K562 (cell line): ENCODE measurements around the gene MND1. TPM values are rescaled to one million over a fixed set of nuclear protein-coding genes. Genes with fewer than 3 reads are reported as not detected.

Experiments
- CREM ChIP-seq: IDR thresholded peaks from 2 replicates; pipeline ENCODE4 v1.6.1; 2014; ENCODE audit warnings: antibody characterized with exemption, low read depth
- HNRNPLL ChIP-seq: fragments of 200-400 bp; formaldehyde crosslinking; IDR thresholded peaks from 2 replicates; pipeline ENCODE4 v1.6.1; 2017; ENCODE audit warnings: low read length, low read depth, mild to moderate bottlenecking; ENCODE audit not compliant: poor library complexity, severe bottlenecking
- NR2C2 ChIP-seq, 2 experiments: fragments of 200-800 bp in 1 of 2; sonication (Bioruptor generic) in 1 of 2; sonication (generic) in 1 of 2; formaldehyde crosslinking in 1 of 2; IDR thresholded peaks; 2 replicates each; pipeline versions ENCODE4 v1.6.1 to v1.8.0; 2016 to 2022; ENCODE audit warnings: mild to moderate bottlenecking in 1 of 2, missing compliant biosample characterization in 1 of 2, missing genetic modification characterization in 1 of 2, missing genetic modification reagents in 1 of 2
- POLR2AphosphoS2 ChIP-seq: IDR thresholded peaks from 2 replicates; pipeline ENCODE4 v1.6.1; 2012; ENCODE audit warnings: low read length, improper control_type of control experiment
- RBM17 ChIP-seq: fragments of 200-400 bp; formaldehyde crosslinking; IDR thresholded peaks from 2 replicates; pipeline ENCODE4 v1.6.1; 2017; ENCODE audit warnings: low read depth, mild to moderate bottlenecking, low read length, borderline replicate concordance
- SIN3A ChIP-seq, 2 experiments: fragments of 150-350 bp in 1 of 2; IDR thresholded peaks; 2 replicates each; pipeline ENCODE4 v1.6.1; 2011 to 2016; ENCODE audit warnings: borderline replicate concordance in 2 of 2, low read depth in 2 of 2, low read length in 2 of 2, mild to moderate bottlenecking in 2 of 2, moderate library complexity in 2 of 2; ENCODE audit not compliant: control insufficient read depth in 1 of 2
- SLC30A9 ChIP-seq: fragments of 250-450 bp; sonication (Bioruptor Pico); IDR thresholded peaks from 2 replicates; pipeline ENCODE4 v1.8.0; 2022; ENCODE audit warnings: mild to moderate bottlenecking, moderate library complexity
- STAT5B ChIP-seq: fragments of 250-450 bp; sonication (Bioruptor Pico); IDR thresholded peaks from 2 replicates; pipeline ENCODE4 v1.8.0; 2021; ENCODE audit warnings: mild to moderate bottlenecking, inconsistent platforms
- TAF1 ChIP-seq: IDR thresholded peaks from 2 replicates; pipeline ENCODE4 v1.6.1; 2011; ENCODE audit warnings: mild to moderate bottlenecking, low read length, moderate library complexity; ENCODE audit not compliant: insufficient read depth, control insufficient read depth, severe bottlenecking; ENCODE audit errors: extremely low read depth
- TARDBP ChIP-seq: fragments of 450-650 bp; IDR thresholded peaks from 2 replicates; pipeline ENCODE4 v1.6.1; 2016
- TRIM28 ChIP-seq: fragments of 450-650 bp; IDR thresholded peaks from 2 replicates; pipeline ENCODE4 v1.6.1; 2017
- ZNF512 ChIP-seq: IDR thresholded peaks from 2 replicates; pipeline ENCODE4 v1.6.1; 2016; ENCODE audit warnings: missing genetic modification characterization, missing compliant biosample characterization
- polyA plus RNA-seq, 8 experiments: library from polyadenylated mRNA; depleted of rRNA in 4 of 8; stranded (reverse) in 5 of 8; unstranded in 3 of 8; fragments of >200 nt; fragmentation: Nextera tagmentation in 2 of 8; fragmentation: Illumina TruSeq in 1 of 8; extraction: Ambion mirVana in 2 of 8; extraction: Trizol in 1 of 8; gene quantifications; 2 replicates each; pipeline versions ENCODE4 v1.2.1 to v1.2.3, GENCODE V29; 2011 to 2014; ENCODE audit warnings: inconsistent platforms in 1 of 8, missing spikeins in 1 of 8
- total RNA-seq, 7 experiments: library from RNA; depleted of rRNA in 6 of 7; stranded (reverse); fragments of >200 nt in 6 of 7; fragmentation: Illumina TruSeq in 2 of 7; extraction: Trizol in 2 of 7; gene quantifications; 2 replicates each; pipeline versions ENCODE4 v1.2.1 to v1.2.3, GENCODE V29; 2011 to 2021; ENCODE audit warnings: low replicate concordance in 1 of 7
- TF ChIP-seq, protein P1 (sequence below), 3 experiments: fragments of 200-800 bp in 1 of 3; sonication (Bioruptor generic) in 1 of 3; sonication (generic) in 1 of 3; formaldehyde crosslinking in 1 of 3; IDR thresholded peaks; 2 replicates each; pipeline versions ENCODE4 v1.6.1 to v1.8.0; 2016 to 2022; ENCODE audit warnings: mild to moderate bottlenecking in 2 of 3, missing compliant biosample characterization in 2 of 3, missing genetic modification characterization in 2 of 3, missing genetic modification reagents in 1 of 3

MND1 gene
- total and polyA plus RNA-seq, 9 of the 15 experiments (the other 6 are each of a cell fraction or from before 2014, with no cell fraction given), result 35.3 to 94.1 (median 59.9) TPM

- no peak for TF ChIP-seq STAT5B (CRISPR knock-in tag)
- no peak for TF ChIP-seq TRIM28
- no peak for TF ChIP-seq SLC30A9 (CRISPR knock-in tag)
- TF ChIP-seq CREM, result no peak
- TF ChIP-seq SIN3A (IDR thresholded peaks at IDR 0.05; ENCODE audit: borderline replicate concordance in 2 of 2, control insufficient read depth in 1 of 2, low read depth in 2 of 2, low read length in 2 of 2), result no peak
- TF ChIP-seq NR2C2 (CRISPR knock-in tag; IDR thresholded peaks at IDR 0.05), result no peak
- TF ChIP-seq NR2C2 (tag; IDR thresholded peaks at IDR 0.05), result no peak
- TF ChIP-seq, protein P1, sequence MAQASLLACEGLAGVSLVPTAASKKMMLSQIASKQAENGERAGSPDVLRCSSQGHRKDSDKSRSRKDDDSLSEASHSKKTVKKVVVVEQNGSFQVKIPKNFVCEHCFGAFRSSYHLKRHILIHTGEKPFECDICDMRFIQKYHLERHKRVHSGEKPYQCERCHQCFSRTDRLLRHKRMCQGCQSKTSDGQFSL (CRISPR knock-in tag; IDR thresholded peaks at IDR 0.05), result no peak
- TF ChIP-seq, protein P1 (tag; IDR thresholded peaks at IDR 0.05), result no peak
- TF ChIP-seq RBM17, result no peak
- no peak for TF ChIP-seq TARDBP
- TF ChIP-seq ZNF512, result no peak
- no peak for TF ChIP-seq HNRNPLL
- no peak for TF ChIP-seq POLR2AphosphoS2
- TF ChIP-seq TAF1, result no peak
Measured at GRCh38 chr4:153333874-153334273, 10.6 kb upstream of the MND1 start (continued).
